ENCODE measurements around the gene ABTB2. TPM values are rescaled to one million over a fixed set of nuclear protein-coding genes. Genes with fewer than 3 reads are reported as not detected.

Gene ABTB2
- polyA plus RNA-seq, 1 donor (not counting 4 experiments of a cell fraction or from before 2014, with no cell fraction given), result 1.0 TPM

GRCh38 chr11:34373727-34374126, 15.9 kb upstream of the ABTB2 start:
- DNase-seq (ENCODE audit: low read depth, low spot score), result no peak
- TF ChIP-seq, protein P1, sequence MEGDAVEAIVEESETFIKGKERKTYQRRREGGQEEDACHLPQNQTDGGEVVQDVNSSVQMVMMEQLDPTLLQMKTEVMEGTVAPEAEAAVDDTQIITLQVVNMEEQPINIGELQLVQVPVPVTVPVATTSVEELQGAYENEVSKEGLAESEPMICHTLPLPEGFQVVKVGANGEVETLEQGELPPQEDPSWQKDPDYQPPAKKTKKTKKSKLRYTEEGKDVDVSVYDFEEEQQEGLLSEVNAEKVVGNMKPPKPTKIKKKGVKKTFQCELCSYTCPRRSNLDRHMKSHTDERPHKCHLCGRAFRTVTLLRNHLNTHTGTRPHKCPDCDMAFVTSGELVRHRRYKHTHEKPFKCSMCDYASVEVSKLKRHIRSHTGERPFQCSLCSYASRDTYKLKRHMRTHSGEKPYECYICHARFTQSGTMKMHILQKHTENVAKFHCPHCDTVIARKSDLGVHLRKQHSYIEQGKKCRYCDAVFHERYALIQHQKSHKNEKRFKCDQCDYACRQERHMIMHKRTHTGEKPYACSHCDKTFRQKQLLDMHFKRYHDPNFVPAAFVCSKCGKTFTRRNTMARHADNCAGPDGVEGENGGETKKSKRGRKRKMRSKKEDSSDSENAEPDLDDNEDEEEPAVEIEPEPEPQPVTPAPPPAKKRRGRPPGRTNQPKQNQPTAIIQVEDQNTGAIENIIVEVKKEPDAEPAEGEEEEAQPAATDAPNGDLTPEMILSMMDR (optimal IDR thresholded peaks at IDR 0.05 in 1 of 3, IDR thresholded peaks at IDR 0.05 in 1 of 3, conservative IDR thresholded peaks at IDR 0.05 in 1 of 3; ENCODE audit: extremely low read depth in 1 of 3, insufficient read depth in 2 of 3, low read length in 3 of 3), result no peak
- no peak for TF ChIP-seq EZH2 (IDR thresholded peaks at IDR 0.05; ENCODE audit: low read length)
- no peak overlapping the region for H3K4me3 ChIP-seq (ENCODE audit: control insufficient read depth in 2 of 3, extremely low read depth in 1 of 3, insufficient read depth in 2 of 3, low read depth in 1 of 3, low read length in 3 of 3)
- no peaks in the 10 kb centered on the region for H3K79me2 ChIP-seq (ENCODE audit: control insufficient read depth, insufficient read depth, low read length)
- H4K20me1 ChIP-seq (ENCODE audit: control insufficient read depth, extremely low read depth, insufficient read depth, low read length), result no peaks in the 10 kb centered on the region
- peaks cover 6% of the 10 kb centered on the region for H3K9me3 ChIP-seq (ENCODE audit: control insufficient read depth, low read depth, low read length)
- dilution Hi-C loops (cut with MboI; ENCODE audit: extremely low pct_ligation_motif_present, low sequenced_read_pairs), result no loop called here
- peaks cover 13% of the 10 kb centered on the region for H3K4me1 ChIP-seq (ENCODE audit: control insufficient read depth, extremely low read depth, insufficient read depth, low read length)
- no peak overlapping the region for H3K4me2 ChIP-seq (ENCODE audit: control insufficient read depth, extremely low read depth, insufficient read depth, low read depth, low read length)
- no peak overlapping the region for H3K9ac ChIP-seq (ENCODE audit: control insufficient read depth, extremely low read depth, insufficient read depth, low read length)
- H3K9me1 ChIP-seq (ENCODE audit: control insufficient read depth, extremely low read depth, insufficient read depth, low read length), result no peaks in the 10 kb centered on the region
- FAIRE-seq, result no peak
- no peaks in the 10 kb centered on the region for H3K36me3 ChIP-seq (ENCODE audit: control insufficient read depth in 2 of 2, extremely low read depth in 1 of 2, insufficient read depth in 2 of 2, low read length in 2 of 2)
- H3K27ac ChIP-seq (ENCODE audit: control insufficient read depth, insufficient read depth, low read length), result no peak overlapping the region
- no peaks in the 10 kb centered on the region for H3K27me3 ChIP-seq (ENCODE audit: control insufficient read depth, extremely low read depth, insufficient read depth, low read length)
- H2AFZ ChIP-seq (ENCODE audit: control insufficient read depth, low read length), result no peak overlapping the region

GRCh38 chr11:34366522-34366921, 8.7 kb upstream of the ABTB2 start:
- TF ChIP-seq EZH2 (IDR thresholded peaks at IDR 0.05; ENCODE audit: low read length), result no peak
- TF ChIP-seq, protein P1 (optimal IDR thresholded peaks at IDR 0.05 in 1 of 3, IDR thresholded peaks at IDR 0.05 in 1 of 3, conservative IDR thresholded peaks at IDR 0.05 in 1 of 3; ENCODE audit: extremely low read depth in 1 of 3, insufficient read depth in 2 of 3, low read length in 3 of 3), result peak; percentile 36 to 49 (median 41)
- Histone ChIP-seq H3K27me3 (ENCODE audit: control insufficient read depth, extremely low read depth, insufficient read depth, low read length) (no peaks in the 10 kb centered on the region), H3K9ac (ENCODE audit: control insufficient read depth, extremely low read depth, insufficient read depth, low read length) (no peak overlapping the region), H2AFZ (ENCODE audit: control insufficient read depth, low read length) (no peak overlapping the region), H3K36me3 (ENCODE audit: control insufficient read depth in 2 of 2, extremely low read depth in 1 of 2, insufficient read depth in 2 of 2, low read length in 2 of 2) (no peaks in the 10 kb centered on the region), H3K79me2 (ENCODE audit: control insufficient read depth, insufficient read depth, low read length) (no peaks in the 10 kb centered on the region), H4K20me1 (ENCODE audit: control insufficient read depth, extremely low read depth, insufficient read depth, low read length) (no peaks in the 10 kb centered on the region), H3K9me1 (ENCODE audit: control insufficient read depth, extremely low read depth, insufficient read depth, low read length) (no peaks in the 10 kb centered on the region), H3K4me2 (ENCODE audit: control insufficient read depth, extremely low read depth, insufficient read depth, low read depth, low read length) (no peak overlapping the region), H3K27ac (ENCODE audit: control insufficient read depth, insufficient read depth, low read length) (no peak overlapping the region), H3K4me1 (ENCODE audit: control insufficient read depth, extremely low read depth, insufficient read depth, low read length) (peaks cover 6% of the 10 kb centered on the region), H3K4me3 (ENCODE audit: control insufficient read depth in 2 of 3, extremely low read depth in 1 of 3, insufficient read depth in 2 of 3, low read depth in 1 of 3, low read length in 3 of 3) (no peak overlapping the region), H3K9me3 (ENCODE audit: control insufficient read depth, low read depth, low read length) (no peaks in the 10 kb centered on the region)
- DNase-seq (ENCODE audit: low read depth, low spot score), result no peak
- FAIRE-seq, result no peak
- dilution Hi-C loops (cut with MboI; ENCODE audit: extremely low pct_ligation_motif_present, low sequenced_read_pairs), result no loop called here

All from keratinocyte (primary cell).